HepG2 (cell line): Measurements from ENCODE around the gene TOR4A. TPM values are rescaled to one million over a fixed set of nuclear protein-coding genes. Genes with fewer than 3 reads are reported as not detected.
A peak's percentile ranks its signal among the peaks of the same experiment; 100 is the strongest.

Experiments
- CHCHD3 ChIP-seq: sonication (generic); formaldehyde crosslinking; IDR thresholded peaks from 2 replicates; pipeline ENCODE4 v1.8.0; 2022; ENCODE audit warnings: mild to moderate bottlenecking, missing genetic modification reagents, moderate library complexity
- DNMT1 ChIP-seq: sonication (generic); formaldehyde crosslinking; IDR thresholded peaks from 2 replicates; pipeline ENCODE4 v1.5.1; 2020; ENCODE audit warnings: mild to moderate bottlenecking, missing genetic modification reagents
- MEIS1 ChIP-seq: sonication (generic); formaldehyde crosslinking; IDR thresholded peaks from 2 replicates; pipeline ENCODE4 v1.9.0; 2021; ENCODE audit warnings: mild to moderate bottlenecking, missing genetic modification reagents, moderate library complexity, borderline replicate concordance
- SYNCRIP ChIP-seq: fragments of 200-400 bp; formaldehyde crosslinking; IDR thresholded peaks from 2 replicates; pipeline ENCODE4 v1.6.1; 2018; ENCODE audit warnings: mild to moderate bottlenecking, low read depth, low read length; ENCODE audit not compliant: insufficient read depth
- ZBTB7B ChIP-seq: sonication (generic); formaldehyde crosslinking; IDR thresholded peaks from 2 replicates; pipeline ENCODE4 v1.4.0; 2020; ENCODE audit warnings: missing genetic modification reagents
- ZKSCAN8 ChIP-seq: IDR thresholded peaks from 2 replicates; pipeline ENCODE4 v1.6.1; 2016; ENCODE audit warnings: borderline replicate concordance, missing genetic modification reagents, missing compliant biosample characterization
- ZNF160 ChIP-seq: sonication (generic); formaldehyde crosslinking; IDR thresholded peaks from 2 replicates; pipeline ENCODE4 v1.8.0; 2022; ENCODE audit warnings: mild to moderate bottlenecking, inconsistent platforms, missing genetic modification reagents
- ZNF547 ChIP-seq: sonication (generic); formaldehyde crosslinking; IDR thresholded peaks from 2 replicates; pipeline ENCODE4 v1.5.1; 2020; ENCODE audit warnings: mild to moderate bottlenecking, missing genetic modification reagents
- polyA plus RNA-seq, 8 experiments: library from polyadenylated mRNA; depleted of rRNA in 3 of 8; stranded (reverse) in 7 of 8; unstranded in 1 of 8; fragments of >200 nt; fragmentation: Illumina TruSeq in 4 of 8; extraction: Trizol in 4 of 8; gene quantifications; 2 replicates each; pipeline versions ENCODE4 v1.2.1 to v1.2.3, GENCODE V29; 2011 to 2016; ENCODE audit warnings: low read depth in 4 of 8, missing spikeins in 1 of 8, mixed read lengths in 1 of 8; ENCODE audit not compliant: insufficient read depth in 1 of 8
- total RNA-seq, 5 experiments: library from RNA; depleted of rRNA; stranded (reverse); fragments of >200 nt; fragmentation: Illumina TruSeq; extraction: Trizol; gene quantifications; 2 replicates each; pipeline ENCODE4 v1.2.3, GENCODE V29; 2016; ENCODE audit warnings: low read depth in 1 of 5
- TF ChIP-seq, protein P1 (sequence below): sonication (generic); formaldehyde crosslinking; IDR thresholded peaks from 2 replicates; pipeline ENCODE4 v1.4.0; 2020; ENCODE audit warnings: missing genetic modification reagents
- TF ChIP-seq, protein P2 (sequence below): sonication (generic); formaldehyde crosslinking; IDR thresholded peaks from 2 replicates; pipeline ENCODE4 v1.5.1; 2020; ENCODE audit warnings: missing genetic modification reagents, mild to moderate bottlenecking, borderline replicate concordance
- TF ChIP-seq, protein P3 (sequence below): IDR thresholded peaks from 2 replicates; pipeline ENCODE4 v1.6.1; 2012; ENCODE audit warnings: low read depth, low read length, improper control_type of control experiment
- TF ChIP-seq, protein P4 (sequence below): sonication (generic); IDR thresholded peaks from 2 replicates; pipeline ENCODE4 v1.6.1; 2016; ENCODE audit warnings: low read depth, borderline replicate concordance
- TF ChIP-seq, protein P5 (sequence below): sonication (generic); formaldehyde crosslinking; IDR thresholded peaks from 2 replicates; pipeline ENCODE4 v1.4.0; 2020; ENCODE audit warnings: missing genetic modification reagents, low read depth, mild to moderate bottlenecking, borderline replicate concordance

The TOR4A gene
- total and polyA plus RNA-seq, 2 of the 13 experiments (the other 11 are each of a cell fraction or from before 2014, with no cell fraction given), result 11.1 to 14.2 TPM

DNA sequence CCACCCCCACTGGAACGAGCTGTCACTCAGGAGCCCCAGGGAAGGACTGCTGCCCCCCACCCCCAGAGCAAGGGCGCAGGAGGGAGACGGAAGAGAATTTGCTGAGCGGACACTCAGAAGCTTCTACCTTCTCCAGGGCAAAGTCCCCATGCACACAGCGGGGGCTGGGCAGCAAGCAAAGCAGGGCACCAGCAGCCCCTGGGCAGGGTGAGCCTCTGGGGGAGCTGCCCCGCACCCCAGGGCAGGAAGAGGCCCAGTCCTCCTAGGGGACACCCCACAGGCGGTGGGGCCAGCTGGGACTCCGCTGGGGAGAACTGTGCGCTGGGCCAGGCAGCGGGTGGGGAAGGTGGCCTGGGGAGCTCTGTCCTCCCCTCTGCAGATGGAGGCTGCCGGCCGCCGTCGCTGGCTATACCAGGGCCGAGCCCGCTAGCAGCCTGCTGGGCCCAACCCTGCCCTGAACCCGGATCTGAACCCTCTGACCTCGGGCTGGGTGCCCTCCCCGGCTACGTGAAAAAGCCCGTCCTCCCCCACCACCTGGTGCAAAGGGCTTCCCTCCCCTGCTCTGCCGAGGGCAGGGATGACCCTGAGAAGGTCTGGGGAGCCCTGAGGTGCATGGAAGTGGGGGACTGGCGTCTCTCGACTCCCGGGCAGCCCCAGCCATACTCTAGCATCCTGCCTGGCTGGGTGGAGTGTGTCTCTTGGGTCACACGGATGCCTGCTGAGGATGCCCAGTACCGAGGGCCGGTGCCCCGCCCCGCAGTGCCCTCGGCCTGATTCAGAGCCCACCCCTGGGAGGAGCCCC is 47.4 kb upstream of the TOR4A start (continued):
- TF ChIP-seq, protein P1, sequence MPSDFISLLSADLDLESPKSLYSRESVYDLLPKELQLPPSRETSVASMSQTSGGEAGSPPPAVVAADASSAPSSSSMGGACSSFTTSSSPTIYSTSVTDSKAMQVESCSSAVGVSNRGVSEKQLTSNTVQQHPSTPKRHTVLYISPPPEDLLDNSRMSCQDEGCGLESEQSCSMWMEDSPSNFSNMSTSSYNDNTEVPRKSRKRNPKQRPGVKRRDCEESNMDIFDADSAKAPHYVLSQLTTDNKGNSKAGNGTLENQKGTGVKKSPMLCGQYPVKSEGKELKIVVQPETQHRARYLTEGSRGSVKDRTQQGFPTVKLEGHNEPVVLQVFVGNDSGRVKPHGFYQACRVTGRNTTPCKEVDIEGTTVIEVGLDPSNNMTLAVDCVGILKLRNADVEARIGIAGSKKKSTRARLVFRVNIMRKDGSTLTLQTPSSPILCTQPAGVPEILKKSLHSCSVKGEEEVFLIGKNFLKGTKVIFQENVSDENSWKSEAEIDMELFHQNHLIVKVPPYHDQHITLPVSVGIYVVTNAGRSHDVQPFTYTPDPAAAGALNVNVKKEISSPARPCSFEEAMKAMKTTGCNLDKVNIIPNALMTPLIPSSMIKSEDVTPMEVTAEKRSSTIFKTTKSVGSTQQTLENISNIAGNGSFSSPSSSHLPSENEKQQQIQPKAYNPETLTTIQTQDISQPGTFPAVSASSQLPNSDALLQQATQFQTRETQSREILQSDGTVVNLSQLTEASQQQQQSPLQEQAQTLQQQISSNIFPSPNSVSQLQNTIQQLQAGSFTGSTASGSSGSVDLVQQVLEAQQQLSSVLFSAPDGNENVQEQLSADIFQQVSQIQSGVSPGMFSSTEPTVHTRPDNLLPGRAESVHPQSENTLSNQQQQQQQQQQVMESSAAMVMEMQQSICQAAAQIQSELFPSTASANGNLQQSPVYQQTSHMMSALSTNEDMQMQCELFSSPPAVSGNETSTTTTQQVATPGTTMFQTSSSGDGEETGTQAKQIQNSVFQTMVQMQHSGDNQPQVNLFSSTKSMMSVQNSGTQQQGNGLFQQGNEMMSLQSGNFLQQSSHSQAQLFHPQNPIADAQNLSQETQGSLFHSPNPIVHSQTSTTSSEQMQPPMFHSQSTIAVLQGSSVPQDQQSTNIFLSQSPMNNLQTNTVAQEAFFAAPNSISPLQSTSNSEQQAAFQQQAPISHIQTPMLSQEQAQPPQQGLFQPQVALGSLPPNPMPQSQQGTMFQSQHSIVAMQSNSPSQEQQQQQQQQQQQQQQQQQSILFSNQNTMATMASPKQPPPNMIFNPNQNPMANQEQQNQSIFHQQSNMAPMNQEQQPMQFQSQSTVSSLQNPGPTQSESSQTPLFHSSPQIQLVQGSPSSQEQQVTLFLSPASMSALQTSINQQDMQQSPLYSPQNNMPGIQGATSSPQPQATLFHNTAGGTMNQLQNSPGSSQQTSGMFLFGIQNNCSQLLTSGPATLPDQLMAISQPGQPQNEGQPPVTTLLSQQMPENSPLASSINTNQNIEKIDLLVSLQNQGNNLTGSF (CRISPR knock-in tag), result no peak
- TF ChIP-seq SYNCRIP, result no peak
- no peak for TF ChIP-seq ZNF547 (CRISPR knock-in tag)
- no peak for TF ChIP-seq MEIS1
- TF ChIP-seq, protein P2, sequence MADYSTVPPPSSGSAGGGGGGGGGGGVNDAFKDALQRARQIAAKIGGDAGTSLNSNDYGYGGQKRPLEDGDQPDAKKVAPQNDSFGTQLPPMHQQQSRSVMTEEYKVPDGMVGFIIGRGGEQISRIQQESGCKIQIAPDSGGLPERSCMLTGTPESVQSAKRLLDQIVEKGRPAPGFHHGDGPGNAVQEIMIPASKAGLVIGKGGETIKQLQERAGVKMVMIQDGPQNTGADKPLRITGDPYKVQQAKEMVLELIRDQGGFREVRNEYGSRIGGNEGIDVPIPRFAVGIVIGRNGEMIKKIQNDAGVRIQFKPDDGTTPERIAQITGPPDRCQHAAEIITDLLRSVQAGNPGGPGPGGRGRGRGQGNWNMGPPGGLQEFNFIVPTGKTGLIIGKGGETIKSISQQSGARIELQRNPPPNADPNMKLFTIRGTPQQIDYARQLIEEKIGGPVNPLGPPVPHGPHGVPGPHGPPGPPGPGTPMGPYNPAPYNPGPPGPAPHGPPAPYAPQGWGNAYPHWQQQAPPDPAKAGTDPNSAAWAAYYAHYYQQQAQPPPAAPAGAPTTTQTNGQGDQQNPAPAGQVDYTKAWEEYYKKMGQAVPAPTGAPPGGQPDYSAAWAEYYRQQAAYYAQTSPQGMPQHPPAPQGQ, result no peak
- TF ChIP-seq, protein P3, sequence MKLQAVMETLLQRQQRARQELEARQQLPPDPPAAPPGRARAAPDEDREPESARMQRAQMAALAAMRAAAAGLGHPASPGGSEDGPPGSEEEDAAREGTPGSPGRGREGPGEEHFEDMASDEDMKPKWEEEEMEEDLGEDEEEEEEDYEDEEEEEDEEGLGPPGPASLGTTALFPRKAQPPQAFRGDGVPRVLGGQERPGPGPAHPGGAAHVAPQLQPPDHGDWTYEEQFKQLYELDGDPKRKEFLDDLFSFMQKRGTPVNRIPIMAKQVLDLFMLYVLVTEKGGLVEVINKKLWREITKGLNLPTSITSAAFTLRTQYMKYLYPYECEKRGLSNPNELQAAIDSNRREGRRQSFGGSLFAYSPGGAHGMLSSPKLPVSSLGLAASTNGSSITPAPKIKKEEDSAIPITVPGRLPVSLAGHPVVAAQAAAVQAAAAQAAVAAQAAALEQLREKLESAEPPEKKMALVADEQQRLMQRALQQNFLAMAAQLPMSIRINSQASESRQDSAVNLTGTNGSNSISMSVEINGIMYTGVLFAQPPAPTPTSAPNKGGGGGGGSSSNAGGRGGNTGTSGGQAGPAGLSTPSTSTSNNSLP, result no peak
- TF ChIP-seq, protein P4, sequence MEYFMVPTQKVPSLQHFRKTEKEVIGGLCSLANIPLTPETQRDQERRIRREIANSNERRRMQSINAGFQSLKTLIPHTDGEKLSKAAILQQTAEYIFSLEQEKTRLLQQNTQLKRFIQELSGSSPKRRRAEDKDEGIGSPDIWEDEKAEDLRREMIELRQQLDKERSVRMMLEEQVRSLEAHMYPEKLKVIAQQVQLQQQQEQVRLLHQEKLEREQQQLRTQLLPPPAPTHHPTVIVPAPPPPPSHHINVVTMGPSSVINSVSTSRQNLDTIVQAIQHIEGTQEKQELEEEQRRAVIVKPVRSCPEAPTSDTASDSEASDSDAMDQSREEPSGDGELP, result peak; percentile 52; the same call in 1 of the 2 replicates
- TF ChIP-seq, protein P5, sequence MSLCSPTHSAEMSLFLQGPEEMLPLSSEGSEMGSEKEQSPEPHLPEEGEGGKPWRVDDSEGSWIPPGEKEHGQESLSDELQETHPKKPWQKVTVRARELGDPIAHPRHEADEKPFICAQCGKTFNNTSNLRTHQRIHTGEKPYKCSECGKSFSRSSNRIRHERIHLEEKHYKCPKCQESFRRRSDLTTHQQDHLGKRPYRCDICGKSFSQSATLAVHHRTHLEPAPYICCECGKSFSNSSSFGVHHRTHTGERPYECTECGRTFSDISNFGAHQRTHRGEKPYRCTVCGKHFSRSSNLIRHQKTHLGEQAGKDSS (CRISPR knock-in tag), result no peak
- TF ChIP-seq DNMT1, result no peak
- TF ChIP-seq ZKSCAN8 (CRISPR knock-in tag), result no peak
- peak; percentile 26; the same call in 1 of the 2 replicates for TF ChIP-seq ZBTB7B (CRISPR knock-in tag)
- TF ChIP-seq ZNF160 (CRISPR knock-in tag), result no peak
- TF ChIP-seq CHCHD3, result 0 out of 2 replicates have a peak, but pooled peaks have one; percentile 45
